GM12864 (cell line): ENCODE results near the gene NDUFAF4.
A peak's percentile ranks its signal among the peaks of the same experiment; 100 is the strongest.

Source experiments
- DNase-seq: peaks from one replicate; pipeline ENCODE4 v3.0.0-alpha.2; 2011; ENCODE audit warnings: low read depth
- H3K4me3 ChIP-seq: 2 replicates; pipeline ENCODE4 v1.5.1; 2011; ENCODE audit warnings: mild to moderate bottlenecking, low read depth, low read length, control low read depth
- CTCF ChIP-seq: IDR thresholded peaks from 2 replicates; pipeline ENCODE4 v1.5.1; 2011; ENCODE audit warnings: low read depth, mild to moderate bottlenecking, moderate library complexity, low read length, control low read depth, inconsistent platforms; ENCODE audit errors: missing control alignments

NDUFAF4 gene

GRCh38 chr6:96923400-96923799 lies 25.7 kb upstream of the NDUFAF4 start:
- no peak for TF ChIP-seq CTCF
- H3K4me3 ChIP-seq = no peak overlapping the region; the same call in 1 of the 2 replicates
- DNase-seq = no peak

- TF ChIP-seq CTCF = no peak
- no peak overlapping the region for H3K4me3 ChIP-seq
- no peak for DNase-seq
These were observed 19.4 kb upstream of the NDUFAF4 start for GRCh38 chr6:96917098-96917497.

- no peak for DNase-seq
- no peak overlapping the region for H3K4me3 ChIP-seq
- no peak for TF ChIP-seq CTCF
These were observed 15.9 kb upstream of the NDUFAF4 start for GRCh38 chr6:96913621-96914020.

- H3K4me3 ChIP-seq = no peak overlapping the region
- no peak for DNase-seq
- no peak for TF ChIP-seq CTCF
These were observed 14.1 kb upstream of the NDUFAF4 start for GRCh38 chr6:96911751-96912150.

- DNase-seq = no peak
- TF ChIP-seq CTCF = no peak
- no peak overlapping the region for H3K4me3 ChIP-seq
These were observed 13.5 kb upstream of the NDUFAF4 start for GRCh38 chr6:96911171-96911570.

GRCh38 chr6:96909811-96910210 lies 12.1 kb upstream of the NDUFAF4 start:
- no peak for DNase-seq
- no peak for TF ChIP-seq CTCF
- no peak overlapping the region for H3K4me3 ChIP-seq

- no peak overlapping the region for H3K4me3 ChIP-seq
- peak; percentile 25 for DNase-seq
- no peak for TF ChIP-seq CTCF
These were observed 9.8 kb upstream of the NDUFAF4 start for GRCh38 chr6:96907498-96907897.
